ENCODE data around the gene ZFHX3. TPM values are rescaled to one million over a fixed set of nuclear protein-coding genes. Genes with fewer than 3 reads are reported as not detected.

Gene ZFHX3
- total RNA-seq, 1 experiment from 2014 or later = 21.8 TPM

DNA sequence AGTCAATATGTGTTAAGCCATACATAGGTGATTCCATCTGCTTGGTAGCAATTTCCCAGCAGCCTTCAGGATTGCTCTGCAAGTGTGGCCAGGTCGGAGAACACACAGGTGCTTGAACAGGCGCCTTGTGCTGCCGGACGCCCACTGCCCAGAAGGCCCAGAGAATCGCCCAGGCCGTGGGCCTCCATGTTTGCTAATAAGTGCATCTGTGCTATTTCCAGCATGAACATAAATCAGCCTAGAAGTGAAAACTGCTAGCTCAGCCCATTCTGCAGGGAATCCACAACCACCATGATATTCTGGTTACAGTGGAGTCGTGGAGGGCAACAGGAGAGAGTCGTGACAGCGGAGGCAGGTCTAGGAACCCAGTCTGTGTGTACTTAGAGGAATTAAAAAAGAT is 78.1 kb downstream of the ZFHX3 start:
- TF ChIP-seq, protein P1, sequence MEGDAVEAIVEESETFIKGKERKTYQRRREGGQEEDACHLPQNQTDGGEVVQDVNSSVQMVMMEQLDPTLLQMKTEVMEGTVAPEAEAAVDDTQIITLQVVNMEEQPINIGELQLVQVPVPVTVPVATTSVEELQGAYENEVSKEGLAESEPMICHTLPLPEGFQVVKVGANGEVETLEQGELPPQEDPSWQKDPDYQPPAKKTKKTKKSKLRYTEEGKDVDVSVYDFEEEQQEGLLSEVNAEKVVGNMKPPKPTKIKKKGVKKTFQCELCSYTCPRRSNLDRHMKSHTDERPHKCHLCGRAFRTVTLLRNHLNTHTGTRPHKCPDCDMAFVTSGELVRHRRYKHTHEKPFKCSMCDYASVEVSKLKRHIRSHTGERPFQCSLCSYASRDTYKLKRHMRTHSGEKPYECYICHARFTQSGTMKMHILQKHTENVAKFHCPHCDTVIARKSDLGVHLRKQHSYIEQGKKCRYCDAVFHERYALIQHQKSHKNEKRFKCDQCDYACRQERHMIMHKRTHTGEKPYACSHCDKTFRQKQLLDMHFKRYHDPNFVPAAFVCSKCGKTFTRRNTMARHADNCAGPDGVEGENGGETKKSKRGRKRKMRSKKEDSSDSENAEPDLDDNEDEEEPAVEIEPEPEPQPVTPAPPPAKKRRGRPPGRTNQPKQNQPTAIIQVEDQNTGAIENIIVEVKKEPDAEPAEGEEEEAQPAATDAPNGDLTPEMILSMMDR (conservative IDR thresholded peaks at IDR 0.05; ENCODE audit: low read depth, low read length) = no peak
- H3K9me3 ChIP-seq (ENCODE audit: low read depth, low read length, poor library complexity, severe bottlenecking) = no peaks in the 10 kb centered on the region
- no peaks in the 10 kb centered on the region for H3K27me3 ChIP-seq (replicated peaks; ENCODE audit: insufficient read depth, low read depth, low read length, poor library complexity)
- BruUV-seq (replicated peaks) = no TSS peak
- intact Hi-C loops (cut with micrococcal nuclease; ENCODE audit: unreplicated experiment) = no loop called here
- peaks cover 14% of the 10 kb centered on the region for H3K4me1 ChIP-seq (ENCODE audit: insufficient read depth, low read length, poor library complexity, severe bottlenecking)
- DNase-seq (ENCODE audit: low spot score) = no peak
- ChIA-PET POLR2A (ENCODE audit: low non-redundant PET) (no interaction called here), CTCF (no interaction called here)
- no peaks in the 10 kb centered on the region for H3K36me3 ChIP-seq (ENCODE audit: insufficient read depth, low read length, poor library complexity, severe bottlenecking)
- H3K4me3 ChIP-seq (ENCODE audit: low read depth, low read length, poor library complexity, severe bottlenecking) = no peak overlapping the region
- H3K27ac ChIP-seq (ENCODE audit: low read depth, low read length, poor library complexity, severe bottlenecking) = no peak overlapping the region

DNA sequence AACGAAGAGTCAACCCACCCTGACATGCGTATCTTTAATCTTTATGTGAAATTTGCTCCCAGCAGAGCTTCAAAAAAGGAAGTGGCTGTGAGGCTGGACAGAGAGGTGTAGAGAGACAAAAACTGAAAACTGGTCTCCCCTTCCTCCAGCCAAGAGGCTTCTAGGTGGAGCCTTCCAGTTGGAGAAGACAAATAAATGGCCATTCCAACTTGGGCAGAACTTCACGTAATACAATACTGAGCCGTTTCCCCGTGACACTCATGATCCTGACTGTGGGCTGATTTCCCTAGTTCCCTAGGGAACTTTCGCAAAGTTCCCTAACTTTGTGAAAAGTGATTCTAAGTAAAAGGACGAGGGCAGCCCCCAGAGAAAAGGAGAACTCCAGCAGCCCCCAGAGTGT is 78.8 kb downstream of the ZFHX3 start:
- no peaks in the 10 kb centered on the region for H3K36me3 ChIP-seq (ENCODE audit: insufficient read depth, low read length, poor library complexity, severe bottlenecking)

DNA sequence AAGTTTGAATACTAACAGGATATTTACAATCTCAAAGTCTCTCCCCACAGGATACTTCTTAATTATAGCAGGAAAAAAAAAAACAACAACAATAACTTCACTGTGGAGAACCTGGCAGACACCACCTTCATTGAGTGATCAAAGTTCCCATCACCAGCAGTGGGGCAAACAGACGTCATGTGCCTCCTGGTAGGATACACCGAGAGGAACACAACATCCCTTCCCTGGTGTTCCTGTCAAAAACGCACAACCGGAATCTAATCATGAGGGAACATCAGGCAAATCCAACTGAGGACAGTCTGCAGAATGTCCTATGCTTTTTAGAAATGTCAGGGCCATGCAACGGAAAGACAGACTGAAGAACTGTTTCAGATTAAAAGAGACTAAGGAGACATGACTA is 80.0 kb downstream of the ZFHX3 start:
- no peak overlapping the region for H3K4me3 ChIP-seq (ENCODE audit: low read depth, low read length, poor library complexity, severe bottlenecking)
- intact Hi-C loops (cut with micrococcal nuclease; ENCODE audit: unreplicated experiment) = no loop called here

More for the DNA sequence above, 78.8 kb downstream of the ZFHX3 start:
- peaks cover 14% of the 10 kb centered on the region for H3K4me1 ChIP-seq (ENCODE audit: insufficient read depth, low read length, poor library complexity, severe bottlenecking)
- H3K9me3 ChIP-seq (ENCODE audit: low read depth, low read length, poor library complexity, severe bottlenecking) = no peaks in the 10 kb centered on the region
- H3K4me3 ChIP-seq (ENCODE audit: low read depth, low read length, poor library complexity, severe bottlenecking) = no peak overlapping the region
- ChIA-PET POLR2A (ENCODE audit: low non-redundant PET) (no interaction called here), CTCF (no interaction called here)
- no peak for DNase-seq (ENCODE audit: low spot score)
- no peak for TF ChIP-seq EZH2 (IDR thresholded peaks at IDR 0.05; ENCODE audit: borderline replicate concordance, low read depth, low read length, poor library complexity, severe bottlenecking)
- TF ChIP-seq, protein P1 (conservative IDR thresholded peaks at IDR 0.05; ENCODE audit: low read depth, low read length) = no peak
- intact Hi-C loops (cut with micrococcal nuclease; ENCODE audit: unreplicated experiment) = no loop called here
- H3K27me3 ChIP-seq (replicated peaks; ENCODE audit: insufficient read depth, low read depth, low read length, poor library complexity) = no peaks in the 10 kb centered on the region
- BruUV-seq (replicated peaks) = no TSS peak
- peak overlapping the region; percentile 30 for H3K27ac ChIP-seq (ENCODE audit: low read depth, low read length, poor library complexity, severe bottlenecking)

More for the DNA sequence above, 80.0 kb downstream of the ZFHX3 start:
- H3K36me3 ChIP-seq (ENCODE audit: insufficient read depth, low read length, poor library complexity, severe bottlenecking) = no peaks in the 10 kb centered on the region
- DNase-seq (ENCODE audit: low spot score) = no peak
- H3K9me3 ChIP-seq (ENCODE audit: low read depth, low read length, poor library complexity, severe bottlenecking) = no peaks in the 10 kb centered on the region
- H3K27me3 ChIP-seq (replicated peaks; ENCODE audit: insufficient read depth, low read depth, low read length, poor library complexity) = no peaks in the 10 kb centered on the region
- TF ChIP-seq, protein P1 (conservative IDR thresholded peaks at IDR 0.05; ENCODE audit: low read depth, low read length) = no peak
- no peak for TF ChIP-seq EZH2 (IDR thresholded peaks at IDR 0.05; ENCODE audit: borderline replicate concordance, low read depth, low read length, poor library complexity, severe bottlenecking)
- H3K4me1 ChIP-seq (ENCODE audit: insufficient read depth, low read length, poor library complexity, severe bottlenecking) = peaks cover 14% of the 10 kb centered on the region
- BruUV-seq (replicated peaks) = no TSS peak
- ChIA-PET POLR2A (ENCODE audit: low non-redundant PET) (no interaction called here), CTCF (no interaction called here)
- H3K27ac ChIP-seq (ENCODE audit: low read depth, low read length, poor library complexity, severe bottlenecking) = no peak overlapping the region

Data from A673 (cell line).